Muscle of arm (tissue), 12 donors: ENCODE measurements around the gene SEC22A. TPM values are rescaled to one million over a fixed set of nuclear protein-coding genes. Genes with fewer than 3 reads are reported as not detected.

Source experiments
- DNase-seq: peaks from one replicate; pipeline ENCODE4 v3.0.0-alpha.2; 2013
- polyA plus RNA-seq, 12 donors: library from polyadenylated mRNA; unstranded; fragments of 120-200 nt; gene quantifications; one replicate each; pipeline ENCODE4 v1.2.1, GENCODE V29; 2013; ENCODE audit not compliant: insufficient read length in 12 of 12

SEC22A gene
- polyA plus RNA-seq, 12 donors, result 13.0 to 25.1 (median 18.4) TPM; not detected in 1

- DNase-seq, result no peak
These were observed 59.9 kb downstream of the SEC22A start for GRCh38 chr3:123261666-123262065.

- no peak for DNase-seq
These were observed 60.5 kb downstream of the SEC22A start for GRCh38 chr3:123262226-123262625.

- no peak for DNase-seq
These were observed 61.1 kb downstream of the SEC22A start for GRCh38 chr3:123262868-123263267.

GRCh38 chr3:123263941-123264340, 62.2 kb downstream of the SEC22A start:
- DNase-seq, result no peak

GRCh38 chr3:123267821-123268220, 66.1 kb downstream of the SEC22A start:
- no peak for DNase-seq

GRCh38 chr3:123270818-123271217, 69.1 kb downstream of the SEC22A start:
- no peak for DNase-seq

- peak; percentile 7 for DNase-seq
These were observed 69.9 kb downstream of the SEC22A start for GRCh38 chr3:123271466-123272159.

- no peak for DNase-seq
These were observed 70.8 kb downstream of the SEC22A start for GRCh38 chr3:123272547-123272946.

- DNase-seq, result no peak
These were observed 73.9 kb downstream of the SEC22A start for GRCh38 chr3:123275691-123276090.

GRCh38 chr3:123276346-123277006, 74.7 kb downstream of the SEC22A start:
- DNase-seq, result no peak

GRCh38 chr3:123277106-123277505, 75.4 kb downstream of the SEC22A start:
- DNase-seq, result no peak

- DNase-seq, result no peak
These were observed 76.7 kb downstream of the SEC22A start for GRCh38 chr3:123278446-123278845.

- DNase-seq, result no peak
These were observed 77.4 kb downstream of the SEC22A start for GRCh38 chr3:123279121-123279520.

GRCh38 chr3:123281406-123281805, 79.7 kb downstream of the SEC22A start:
- DNase-seq, result no peak

- no peak for DNase-seq
These were observed 80.2 kb downstream of the SEC22A start for GRCh38 chr3:123281929-123282328.

- no peak for DNase-seq
These were observed 80.7 kb downstream of the SEC22A start for GRCh38 chr3:123282461-123282860.

- DNase-seq, result no peak
These were observed 81.3 kb downstream of the SEC22A start for GRCh38 chr3:123283074-123283473.

- DNase-seq, result no peak
These were observed 82.1 kb downstream of the SEC22A start for GRCh38 chr3:123283657-123284398.

GRCh38 chr3:123284399-123285010, 82.8 kb downstream of the SEC22A start:
- DNase-seq, result no peak

- no peak for DNase-seq
These were observed 83.3 kb downstream of the SEC22A start for GRCh38 chr3:123285066-123285465.

GRCh38 chr3:123285479-123285878, 83.7 kb downstream of the SEC22A start:
- no peak for DNase-seq

GRCh38 chr3:123285931-123286307, 84.2 kb downstream of the SEC22A start:
- no peak for DNase-seq
